Choroid plexus epithelial cell (primary cell): ENCODE data around the gene CAPN2.

Experiments used
- DNase-seq: peaks from one replicate; pipeline ENCODE4 v3.0.0-alpha.2; 2010; ENCODE audit warnings: low read depth
- H3K4me3 ChIP-seq: 2 replicates; pipeline ENCODE4 v1.5.1; 2011; ENCODE audit warnings: low read depth, mild to moderate bottlenecking, control low read depth, low read length, moderate library complexity
- TF ChIP-seq, protein P1 (sequence below): conservative IDR thresholded peaks from 2 replicates; pipeline ENCODE4 v1.5.1; 2011; ENCODE audit warnings: low read depth, mild to moderate bottlenecking, control low read depth, inconsistent platforms, low read length, moderate library complexity

The CAPN2 gene

GRCh38 chr1:223820971-223821370 lies 108.6 kb downstream of the CAPN2 start:
- no peak overlapping the region for H3K4me3 ChIP-seq
- no peak for DNase-seq
- TF ChIP-seq, protein P1, sequence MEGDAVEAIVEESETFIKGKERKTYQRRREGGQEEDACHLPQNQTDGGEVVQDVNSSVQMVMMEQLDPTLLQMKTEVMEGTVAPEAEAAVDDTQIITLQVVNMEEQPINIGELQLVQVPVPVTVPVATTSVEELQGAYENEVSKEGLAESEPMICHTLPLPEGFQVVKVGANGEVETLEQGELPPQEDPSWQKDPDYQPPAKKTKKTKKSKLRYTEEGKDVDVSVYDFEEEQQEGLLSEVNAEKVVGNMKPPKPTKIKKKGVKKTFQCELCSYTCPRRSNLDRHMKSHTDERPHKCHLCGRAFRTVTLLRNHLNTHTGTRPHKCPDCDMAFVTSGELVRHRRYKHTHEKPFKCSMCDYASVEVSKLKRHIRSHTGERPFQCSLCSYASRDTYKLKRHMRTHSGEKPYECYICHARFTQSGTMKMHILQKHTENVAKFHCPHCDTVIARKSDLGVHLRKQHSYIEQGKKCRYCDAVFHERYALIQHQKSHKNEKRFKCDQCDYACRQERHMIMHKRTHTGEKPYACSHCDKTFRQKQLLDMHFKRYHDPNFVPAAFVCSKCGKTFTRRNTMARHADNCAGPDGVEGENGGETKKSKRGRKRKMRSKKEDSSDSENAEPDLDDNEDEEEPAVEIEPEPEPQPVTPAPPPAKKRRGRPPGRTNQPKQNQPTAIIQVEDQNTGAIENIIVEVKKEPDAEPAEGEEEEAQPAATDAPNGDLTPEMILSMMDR, result no peak

DNA sequence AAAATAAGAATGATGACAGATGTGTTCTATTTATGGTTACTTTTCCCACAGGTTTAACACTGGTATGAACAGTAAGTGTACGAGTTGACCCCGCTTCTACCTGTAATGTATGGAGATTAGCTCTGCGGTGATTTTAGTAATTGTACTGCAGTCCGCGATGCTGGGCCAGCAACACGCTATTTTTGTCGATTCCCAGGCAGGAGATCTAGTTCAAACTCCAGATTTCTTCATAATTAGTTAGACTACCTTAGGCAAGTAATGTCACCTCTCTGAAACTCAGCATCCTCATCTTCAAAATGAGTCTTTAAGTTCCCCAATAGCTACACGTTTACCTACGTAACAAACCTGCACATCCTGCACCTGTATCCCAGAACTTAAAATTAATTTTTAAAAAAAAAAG lies 111.9 kb downstream of the CAPN2 start:
- no peak overlapping the region for H3K4me3 ChIP-seq
- no peak for DNase-seq
- TF ChIP-seq, protein P1, result no peak

GRCh38 chr1:223824712-223825111 lies 112.4 kb downstream of the CAPN2 start:
- H3K4me3 ChIP-seq, result no peak overlapping the region
- TF ChIP-seq, protein P1, result no peak
- no peak for DNase-seq
